DOHH2 (cell line): ENCODE data around the gene TRIM24.

Source experiments
- H3F3A ChIP-seq: fragments of 200-600 bp; sonication (generic), shearing (Covaris generic); 2 replicates; pipeline ENCODE4 v1.6.0; 2016; ENCODE audit warnings: antibody characterized with exemption, mild to moderate bottlenecking; ENCODE audit not compliant: control insufficient read depth, insufficient read depth
- H3K27ac ChIP-seq: fragments of 200-600 bp; sonication (generic); 2 replicates; pipeline ENCODE4 v1.5.1; 2014; ENCODE audit warnings: low read depth, mild to moderate bottlenecking, low read length, moderate library complexity
- H3K27me3 ChIP-seq: fragments of 200-600 bp; sonication (generic); 2 replicates; pipeline ENCODE4 v1.6.1; 2014; ENCODE audit warnings: mild to moderate bottlenecking, low read length, mixed read lengths; ENCODE audit not compliant: control insufficient read depth
- H3K36me3 ChIP-seq: fragments of 200-600 bp; sonication (generic); 2 replicates; pipeline ENCODE4 v1.6.1; 2014; ENCODE audit warnings: mild to moderate bottlenecking, low read length, moderate library complexity, mixed read lengths; ENCODE audit not compliant: control insufficient read depth
- H3K4me1 ChIP-seq: fragments of 200-600 bp; sonication (generic); 2 replicates; pipeline ENCODE4 v1.6.1; 2014; ENCODE audit warnings: mild to moderate bottlenecking, low read length, mixed read lengths; ENCODE audit not compliant: control insufficient read depth
- H3K4me2 ChIP-seq: fragments of 200-600 bp; sonication (generic); 2 replicates; pipeline ENCODE4 v1.6.0; 2014; ENCODE audit warnings: mild to moderate bottlenecking, low read length, moderate library complexity
- H3K4me3 ChIP-seq: fragments of 200-600 bp; sonication (generic); 2 replicates; pipeline ENCODE4 v1.5.1; 2014; ENCODE audit warnings: mild to moderate bottlenecking, low read length, mixed read lengths
- H3K79me2 ChIP-seq: fragments of 200-600 bp; sonication (generic); 2 replicates; pipeline ENCODE4 v1.6.1; 2014; ENCODE audit warnings: mild to moderate bottlenecking, low read length, mixed read lengths; ENCODE audit not compliant: control insufficient read depth
- H3K9me2 ChIP-seq: fragments of 200-600 bp; sonication (generic); replicated peaks from 2 replicates; pipeline ENCODE4 v1.6.1; 2014; ENCODE audit warnings: mild to moderate bottlenecking, low read length, mixed read lengths; ENCODE audit not compliant: control insufficient read depth
- H3K9me3 ChIP-seq: fragments of 200-600 bp; sonication (generic); 2 replicates; pipeline ENCODE4 v1.6.1; 2014; ENCODE audit warnings: antibody characterized with exemption, low read length, mixed read lengths; ENCODE audit not compliant: control insufficient read depth, insufficient read depth
- H4K20me1 ChIP-seq: fragments of 200-600 bp; sonication (generic); 2 replicates; pipeline ENCODE4 v1.6.0; 2014; ENCODE audit warnings: low read depth, mild to moderate bottlenecking, antibody characterized with exemption, low read length, moderate library complexity; ENCODE audit not compliant: control insufficient read depth, insufficient read depth
- EZH2phosphoT487 ChIP-seq: fragments of 200-600 bp; sonication (generic); IDR thresholded peaks from 2 replicates; pipeline ENCODE4 v1.6.1; 2017; ENCODE audit warnings: borderline replicate concordance, mild to moderate bottlenecking, antibody characterized with exemption, low read length, moderate library complexity, mixed read lengths
- TF ChIP-seq, protein P1 (sequence below): fragments of 200-600 bp; sonication (generic); IDR thresholded peaks from one replicate; pipeline ENCODE4 v1.5.1; 2014; ENCODE audit warnings: antibody characterized with exemption, mild to moderate bottlenecking, low read depth, low read length; ENCODE audit not compliant: poor library complexity, severe bottlenecking

The TRIM24 gene

DNA sequence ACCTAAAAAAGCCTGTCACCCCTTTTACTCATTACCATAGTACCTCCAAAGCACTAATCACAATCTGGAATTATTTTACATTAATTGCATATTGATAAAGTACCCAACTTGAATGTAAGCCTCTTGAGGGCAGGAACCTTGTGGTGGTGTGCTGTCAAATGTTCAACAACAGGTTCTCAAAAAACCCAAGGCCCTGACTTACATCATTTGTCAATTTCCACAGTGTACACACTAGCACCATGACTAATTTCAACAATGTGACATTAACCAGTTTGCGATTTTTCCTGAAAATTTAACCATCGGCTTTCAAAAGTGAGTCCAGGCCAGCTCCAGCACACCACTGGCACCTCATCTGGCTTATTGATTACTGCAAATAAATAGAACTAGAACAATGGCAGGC is 153.6 kb downstream of the TRIM24 start:
- TF ChIP-seq, protein P1, sequence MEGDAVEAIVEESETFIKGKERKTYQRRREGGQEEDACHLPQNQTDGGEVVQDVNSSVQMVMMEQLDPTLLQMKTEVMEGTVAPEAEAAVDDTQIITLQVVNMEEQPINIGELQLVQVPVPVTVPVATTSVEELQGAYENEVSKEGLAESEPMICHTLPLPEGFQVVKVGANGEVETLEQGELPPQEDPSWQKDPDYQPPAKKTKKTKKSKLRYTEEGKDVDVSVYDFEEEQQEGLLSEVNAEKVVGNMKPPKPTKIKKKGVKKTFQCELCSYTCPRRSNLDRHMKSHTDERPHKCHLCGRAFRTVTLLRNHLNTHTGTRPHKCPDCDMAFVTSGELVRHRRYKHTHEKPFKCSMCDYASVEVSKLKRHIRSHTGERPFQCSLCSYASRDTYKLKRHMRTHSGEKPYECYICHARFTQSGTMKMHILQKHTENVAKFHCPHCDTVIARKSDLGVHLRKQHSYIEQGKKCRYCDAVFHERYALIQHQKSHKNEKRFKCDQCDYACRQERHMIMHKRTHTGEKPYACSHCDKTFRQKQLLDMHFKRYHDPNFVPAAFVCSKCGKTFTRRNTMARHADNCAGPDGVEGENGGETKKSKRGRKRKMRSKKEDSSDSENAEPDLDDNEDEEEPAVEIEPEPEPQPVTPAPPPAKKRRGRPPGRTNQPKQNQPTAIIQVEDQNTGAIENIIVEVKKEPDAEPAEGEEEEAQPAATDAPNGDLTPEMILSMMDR, result no peak
- no peak for TF ChIP-seq EZH2phosphoT487
- Histone ChIP-seq H3K79me2 (no peaks in the 10 kb centered on the region), H3K36me3 (no peaks in the 10 kb centered on the region), H3K4me3 (no peak overlapping the region), H3K9me2 (no peaks in the 10 kb centered on the region), H3K4me1 (no peaks in the 10 kb centered on the region), H3K9me3 (no peaks in the 10 kb centered on the region), H3F3A (no peaks in the 10 kb centered on the region), H4K20me1 (no peaks in the 10 kb centered on the region), H3K27me3 (no peaks in the 10 kb centered on the region), H3K4me2 (no peak overlapping the region), H3K27ac (no peak overlapping the region)

GRCh38 chr7:138616085-138616484 is 156.0 kb downstream of the TRIM24 start:
- Histone ChIP-seq H3K4me3 (no peak overlapping the region), H3K27ac (no peak overlapping the region), H3K4me1 (no peaks in the 10 kb centered on the region), H3K36me3 (no peaks in the 10 kb centered on the region), H3F3A (no peaks in the 10 kb centered on the region), H3K27me3 (no peaks in the 10 kb centered on the region), H3K9me3 (no peaks in the 10 kb centered on the region), H3K9me2 (no peaks in the 10 kb centered on the region), H3K79me2 (no peaks in the 10 kb centered on the region), H3K4me2 (no peak overlapping the region), H4K20me1 (no peaks in the 10 kb centered on the region)
- TF ChIP-seq, protein P1, result no peak
- TF ChIP-seq EZH2phosphoT487, result no peak

- no peak overlapping the region for H3K27ac ChIP-seq
- no peak overlapping the region for H3K4me2 ChIP-seq
Measured at GRCh38 chr7:138618506-138618905, 158.4 kb downstream of the TRIM24 start.

More at GRCh38 chr7:138618506-138618905, 158.4 kb downstream of the TRIM24 start:
- H3K9me2 ChIP-seq, result no peaks in the 10 kb centered on the region
- no peaks in the 10 kb centered on the region for H3K79me2 ChIP-seq
- no peak overlapping the region for H3K4me3 ChIP-seq
- H3K36me3 ChIP-seq, result no peaks in the 10 kb centered on the region
- no peaks in the 10 kb centered on the region for H3K27me3 ChIP-seq
- H3F3A ChIP-seq, result no peaks in the 10 kb centered on the region
- TF ChIP-seq EZH2phosphoT487, result no peak
- TF ChIP-seq, protein P1, result no peak
- no peaks in the 10 kb centered on the region for H3K9me3 ChIP-seq
- no peaks in the 10 kb centered on the region for H3K4me1 ChIP-seq
- H4K20me1 ChIP-seq, result no peaks in the 10 kb centered on the region
